Stimulated activated CD8-positive, alpha-beta memory T cell treated with anti-CD3 and anti-CD28 coated beads, Interleukin-2, amount 100 ng/mL, for 1 hour (primary cell): ENCODE measurements around the gene MRTFB.
"Not testable (repeated sequence)": the region's sequence is repeated elsewhere in the genome, so short reads cannot be mapped to it uniquely, and the experiment has no call there.

Experiments used
- DNase-seq, 2 donors: peaks; one replicate each; pipeline ENCODE4 v3.0.0-alpha.2; 2020; ENCODE audit warnings: low read depth in 2 of 2

Gene MRTFB

GRCh38 chr16:14070877-14071575 is at the start of gene MRTFB:
Gene MRTFB, plus strand, starts transcription at chr16:14071319. Its CDS starts 69,288 bp downstream, at chr16:14140607.
- peak; percentile 55 to 61 for DNase-seq

GRCh38 chr16:14023526-14023925 is 47.6 kb upstream of the MRTFB start:
- not testable (repeated sequence) for DNase-seq

- no peak for DNase-seq
These were observed 46.8 kb upstream of the MRTFB start for GRCh38 chr16:14024283-14024682.

- no peak for DNase-seq
These were observed 44.4 kb upstream of the MRTFB start for GRCh38 chr16:14026572-14027285.

- DNase-seq = no peak
These were observed 42.9 kb upstream of the MRTFB start for GRCh38 chr16:14028202-14028601.

GRCh38 chr16:14029658-14030057 is 41.5 kb upstream of the MRTFB start:
- no peak for DNase-seq

GRCh38 chr16:14035092-14035491 is 36.0 kb upstream of the MRTFB start:
- no peak for DNase-seq

- no peak for DNase-seq
These were observed 34.2 kb upstream of the MRTFB start for GRCh38 chr16:14036889-14037288.

- no peak for DNase-seq
These were observed 33.2 kb upstream of the MRTFB start for GRCh38 chr16:14037960-14038359.

- no peak for DNase-seq
These were observed 30.0 kb upstream of the MRTFB start for GRCh38 chr16:14041164-14041563.

GRCh38 chr16:14042706-14043105 is 28.4 kb upstream of the MRTFB start:
- no peak for DNase-seq

GRCh38 chr16:14043278-14043677 is 27.8 kb upstream of the MRTFB start:
- DNase-seq = no peak

- no peak for DNase-seq
These were observed 27.3 kb upstream of the MRTFB start for GRCh38 chr16:14043793-14044192.

- DNase-seq = not testable (repeated sequence)
These were observed 23.8 kb upstream of the MRTFB start for GRCh38 chr16:14047121-14047859.

- DNase-seq = no peak
These were observed 20.7 kb upstream of the MRTFB start for GRCh38 chr16:14050291-14051027.

- DNase-seq = no peak
These were observed 19.9 kb upstream of the MRTFB start for GRCh38 chr16:14051103-14051729.

- no peak for DNase-seq
These were observed 14.1 kb upstream of the MRTFB start for GRCh38 chr16:14056970-14057369.

GRCh38 chr16:14057878-14058382 is 13.2 kb upstream of the MRTFB start:
- DNase-seq = no peak

GRCh38 chr16:14061732-14062259 is 9.3 kb upstream of the MRTFB start:
- DNase-seq = no peak

GRCh38 chr16:14062261-14062660 is 8.9 kb upstream of the MRTFB start:
- DNase-seq = no peak
